Esophagus squamous epithelium (tissue), 5 donors: Measurements from ENCODE around the gene AADACL4. TPM values are rescaled to one million over a fixed set of nuclear protein-coding genes. Genes with fewer than 3 reads are reported as not detected.
A peak's percentile ranks its signal among the peaks of the same experiment; 100 is the strongest.

Experiments
- DNase-seq: peaks from one replicate; lab custom pipeline; 2025; lab: John Stamatoyannopoulos, UW
- H3K27ac ChIP-seq, 4 donors: fragments of 200-600 bp; sonication (generic); one replicate each; pipeline ENCODE4 v1.5.1; 2016 to 2019; ENCODE audit warnings: mild to moderate bottlenecking in 1 of 4
- H3K27me3 ChIP-seq, 4 donors: fragments of 200-600 bp; sonication (generic); 1 replicate in 3 of 4; 2 replicates in 1 of 4; pipeline versions ENCODE4 v1.5.1 to v1.6.0; 2017 to 2021; ENCODE audit warnings: antibody characterized with exemption in 1 of 4
- H3K36me3 ChIP-seq, 3 donors: fragments of 200-600 bp; sonication (generic); one replicate each; pipeline ENCODE4 v1.5.1; 2016 to 2019
- H3K4me1 ChIP-seq, 3 donors: fragments of 200-600 bp; sonication (generic); one replicate each; pipeline ENCODE4 v1.5.1; 2017 to 2019
- H3K4me3 ChIP-seq, 4 donors: fragments of 200-600 bp; sonication (generic); 1 replicate in 3 of 4; 2 replicates in 1 of 4; pipeline ENCODE4 v1.5.1; 2016 to 2019; ENCODE audit warnings: mild to moderate bottlenecking in 2 of 4, moderate library complexity in 1 of 4
- H3K9me3 ChIP-seq, 3 donors: fragments of 200-600 bp; sonication (generic); one replicate each; pipeline ENCODE4 v1.5.1; 2016 to 2019
- POLR2A ChIP-seq, 4 donors: fragments of 450-650 bp; IDR thresholded peaks; one replicate each; pipeline ENCODE4 v1.6.1; 2017; ENCODE audit warnings: antibody characterized with exemption in 4 of 4, mild to moderate bottlenecking in 4 of 4, moderate library complexity in 3 of 4
- WGBS, 2 donors: methylation state at CpG; one replicate each; pipeline ENCODE4 v1.1.5; 2018; 5-methylcytosine and 5-hydroxymethylcytosine counted together
- intact Hi-C: fragments of 100-400 bp; cut with DNase I; formaldehyde crosslinking; loops from one replicate; pipeline ENCODE4 v1.15.0; 2022
- total RNA-seq, 4 donors: library from RNA; depleted of rRNA; stranded (reverse); fragments of >200 nt; gene quantifications; one replicate each; pipeline ENCODE4 v1.1.0, GENCODE V29; 2016
- TF ChIP-seq, protein P1 (sequence below), 6 experiments: fragments of 450-650 bp in 4 of 6; fragments of 200-600 bp in 2 of 6; sonication (generic) in 2 of 6; IDR thresholded peaks; one replicate each; pipeline ENCODE4 v1.5.1; 2016 to 2019; ENCODE audit warnings: antibody characterized with exemption in 6 of 6, mild to moderate bottlenecking in 4 of 6, moderate library complexity in 4 of 6
- donor health status: DM: yes; HTN: yes; CAD: no.

Gene AADACL4
- total RNA-seq, 4 donors from 2014 or later: not detected

DNA sequence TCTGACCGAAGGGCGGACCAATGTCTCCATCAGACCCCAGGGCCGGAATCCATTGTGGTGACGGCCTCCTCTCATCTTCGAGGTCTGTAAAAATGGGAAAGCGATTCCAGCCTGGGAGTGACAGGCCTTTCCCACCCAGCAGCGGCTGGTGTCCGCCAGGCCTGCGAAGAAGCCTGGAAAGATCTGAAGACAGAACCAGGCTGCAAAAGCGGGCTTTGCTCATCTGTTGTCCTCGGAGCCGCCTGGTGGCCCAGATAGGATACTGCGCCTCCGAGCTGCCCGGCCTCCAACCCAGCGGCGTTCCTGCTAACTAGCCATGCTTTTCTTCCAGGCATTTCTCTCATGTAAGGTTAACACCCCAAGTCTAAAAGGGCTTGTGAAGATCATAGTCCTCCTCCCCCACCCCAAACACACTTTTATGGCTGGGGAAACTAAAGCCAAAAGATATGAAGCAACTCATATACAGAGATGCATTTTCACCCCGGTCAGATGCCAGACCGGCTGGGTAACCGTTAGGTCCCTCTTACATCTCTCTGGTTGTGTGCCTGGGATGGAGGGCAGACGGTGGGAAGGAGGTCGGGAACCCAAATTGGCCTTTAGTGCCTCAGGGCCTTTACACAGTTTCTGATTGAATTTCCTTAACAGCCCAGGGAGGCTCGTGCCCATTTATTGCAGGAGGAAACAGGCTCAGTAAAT, 23.9 kb upstream of the AADACL4 start:
- Histone ChIP-seq H3K9me3 (no peaks in the 10 kb centered on the region), H3K4me3 (peak overlapping the region; percentile 53 to 97 (median 80)), H3K27ac (peak overlapping the region; percentile 96 to 100 (median 98)), H3K4me1 (peaks cover 38 to 65% (median 38%) of the 10 kb centered on the region in 3 donors), H3K27me3 (no peaks in the 10 kb centered on the region), H3K36me3 (no peaks in the 10 kb centered on the region)
- intact Hi-C loops: loop anchor here (10.0 kb wide), 1 partner anchor 305 kb away; no protein-coding TSS in a partner anchor
- 13 to 14% methylated on average over 15 to 23 of the region's 23 CpGs for WGBS, 2 donors
- no peak for DNase-seq
- TF ChIP-seq POLR2A (IDR thresholded peaks at IDR 0.05): no peak
- TF ChIP-seq, protein P1, sequence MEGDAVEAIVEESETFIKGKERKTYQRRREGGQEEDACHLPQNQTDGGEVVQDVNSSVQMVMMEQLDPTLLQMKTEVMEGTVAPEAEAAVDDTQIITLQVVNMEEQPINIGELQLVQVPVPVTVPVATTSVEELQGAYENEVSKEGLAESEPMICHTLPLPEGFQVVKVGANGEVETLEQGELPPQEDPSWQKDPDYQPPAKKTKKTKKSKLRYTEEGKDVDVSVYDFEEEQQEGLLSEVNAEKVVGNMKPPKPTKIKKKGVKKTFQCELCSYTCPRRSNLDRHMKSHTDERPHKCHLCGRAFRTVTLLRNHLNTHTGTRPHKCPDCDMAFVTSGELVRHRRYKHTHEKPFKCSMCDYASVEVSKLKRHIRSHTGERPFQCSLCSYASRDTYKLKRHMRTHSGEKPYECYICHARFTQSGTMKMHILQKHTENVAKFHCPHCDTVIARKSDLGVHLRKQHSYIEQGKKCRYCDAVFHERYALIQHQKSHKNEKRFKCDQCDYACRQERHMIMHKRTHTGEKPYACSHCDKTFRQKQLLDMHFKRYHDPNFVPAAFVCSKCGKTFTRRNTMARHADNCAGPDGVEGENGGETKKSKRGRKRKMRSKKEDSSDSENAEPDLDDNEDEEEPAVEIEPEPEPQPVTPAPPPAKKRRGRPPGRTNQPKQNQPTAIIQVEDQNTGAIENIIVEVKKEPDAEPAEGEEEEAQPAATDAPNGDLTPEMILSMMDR (IDR thresholded peaks at IDR 0.05): peak; percentile 89 to 99 (median 98)

DNA sequence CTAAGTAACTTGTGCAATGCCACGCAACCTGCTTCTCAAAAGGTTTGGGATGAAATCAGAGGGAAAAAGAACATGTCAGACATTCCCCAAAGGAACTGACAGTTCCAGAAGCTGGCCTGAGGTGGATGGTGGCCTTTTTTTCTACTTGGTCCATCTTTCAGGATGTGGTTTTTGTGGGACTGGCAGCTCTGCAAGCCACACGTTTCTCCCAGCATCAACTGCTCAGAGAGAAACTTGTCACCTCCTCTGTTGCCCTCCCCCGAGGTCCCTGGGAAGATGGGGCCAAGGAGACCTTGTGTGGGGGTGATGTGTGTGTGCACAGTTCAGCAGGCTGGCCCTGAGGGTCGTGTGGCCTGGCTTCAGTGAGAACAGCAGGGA, 23.4 kb upstream of the AADACL4 start:
- no peak overlapping the region for H3K4me3 ChIP-seq
- intact Hi-C loops: loop anchor here (10.0 kb wide), 1 partner anchor 306 kb away; no protein-coding TSS in a partner anchor
- H3K27me3 ChIP-seq: no peaks in the 10 kb centered on the region
- DNase-seq: no peak
- no peak for TF ChIP-seq POLR2A (IDR thresholded peaks at IDR 0.05)
- TF ChIP-seq, protein P1 (IDR thresholded peaks at IDR 0.05): no peak
- peak overlapping the region in 3 of 4 donors; percentile 96 to 100 (median 97) for H3K27ac ChIP-seq
- 28 to 31% methylated on average over 4 of the region's 4 CpGs for WGBS, 2 donors
- H3K36me3 ChIP-seq: no peaks in the 10 kb centered on the region
- H3K4me1 ChIP-seq: peaks cover 35 to 60% (median 36%) of the 10 kb centered on the region in 3 donors
- no peaks in the 10 kb centered on the region for H3K9me3 ChIP-seq

DNA sequence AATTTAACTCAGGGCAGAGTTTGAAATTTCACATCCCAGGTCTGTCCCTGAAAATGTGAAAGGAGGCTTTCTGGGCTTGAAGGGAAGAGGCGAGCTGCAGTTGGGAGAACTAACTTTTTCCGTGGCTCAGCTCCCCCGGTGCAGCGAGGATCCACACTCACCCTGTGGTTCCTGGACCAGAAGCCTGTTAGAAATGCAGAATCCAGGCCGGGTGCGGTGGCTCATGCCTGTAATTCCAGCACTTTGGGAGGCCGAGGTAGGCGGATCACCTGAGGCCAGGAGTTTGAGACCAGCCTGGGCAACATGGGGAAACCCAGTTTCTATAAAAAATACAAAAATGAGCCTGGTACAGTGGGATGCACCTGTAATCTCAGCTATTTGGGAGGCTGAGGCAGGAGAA, 23.0 kb upstream of the AADACL4 start:
- H3K36me3 ChIP-seq: no peaks in the 10 kb centered on the region
- H3K27ac ChIP-seq: peak overlapping the region in 3 of 4 donors; percentile 1 to 100 (median 96)
- no peaks in the 10 kb centered on the region for H3K27me3 ChIP-seq
- intact Hi-C loops: loop anchor here (10.0 kb wide), 1 partner anchor 306 kb away; no protein-coding TSS in a partner anchor
- no peak overlapping the region for H3K4me3 ChIP-seq
- H3K9me3 ChIP-seq: no peaks in the 10 kb centered on the region
- no peak for TF ChIP-seq POLR2A (IDR thresholded peaks at IDR 0.05)
- TF ChIP-seq, protein P1 (IDR thresholded peaks at IDR 0.05): no peak
- H3K4me1 ChIP-seq: peaks cover 32 to 55% (median 33%) of the 10 kb centered on the region in 3 donors
- 92% methylated on average over 6 of the region's 8 CpGs; no CpG with 5 or more reads in 1 of the 2 donors for WGBS, 2 donors
- DNase-seq: no peak

DNA sequence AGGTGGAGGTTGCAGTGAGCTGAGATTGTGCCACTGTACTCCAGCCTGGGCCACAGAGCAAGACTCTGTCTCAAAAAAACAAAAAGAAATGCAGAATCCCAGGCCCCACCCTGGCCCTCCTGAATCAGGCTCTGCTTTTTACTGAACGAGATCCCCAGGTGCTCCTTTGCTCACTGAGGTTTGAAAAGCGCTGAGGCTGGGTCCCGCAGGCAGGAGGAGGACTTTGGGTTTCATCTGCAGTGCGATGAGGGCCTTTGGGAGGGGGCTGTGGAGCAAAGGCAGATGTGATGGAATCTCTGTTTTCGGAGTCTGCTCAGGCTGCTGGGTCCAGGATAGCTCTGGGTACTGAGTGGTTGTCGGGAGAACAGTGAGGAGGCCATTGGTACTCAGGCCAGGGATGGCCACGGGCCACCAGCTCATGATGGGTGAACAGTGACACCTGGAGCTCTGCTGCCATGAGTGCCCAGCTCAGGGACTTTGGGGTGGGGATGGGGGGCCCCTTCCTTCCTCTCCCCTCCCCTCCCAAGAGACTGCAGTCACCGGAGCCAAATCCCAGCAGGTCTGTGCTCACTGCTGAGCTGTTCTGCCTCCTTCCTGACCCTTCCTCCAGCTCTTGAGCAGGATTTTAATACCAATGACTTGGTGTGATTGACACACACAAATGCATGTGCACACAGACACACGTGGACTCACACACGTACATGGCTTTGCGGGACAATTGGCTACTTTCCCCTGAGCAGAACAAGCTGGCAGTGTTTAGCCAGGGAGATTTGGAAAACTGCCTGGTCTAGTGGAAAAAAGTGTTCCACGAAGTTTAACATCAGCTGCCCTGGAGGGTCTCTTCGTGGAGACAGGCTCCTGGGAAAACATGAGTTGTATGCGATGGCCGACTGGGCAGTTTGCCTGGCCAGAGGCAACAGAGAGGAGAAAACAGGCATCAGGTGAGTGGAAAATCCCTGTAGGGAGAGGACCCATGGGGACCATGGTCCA, 22.2 kb upstream of the AADACL4 start:
- WGBS, 2 donors: 41 to 52% methylated on average over 9 to 12 of the region's 15 CpGs
- intact Hi-C loops: loop anchor here (10.0 kb wide), 1 partner anchor 307 kb away; no protein-coding TSS in a partner anchor
- TF ChIP-seq, protein P1 (IDR thresholded peaks at IDR 0.05): no peak
- no peak for TF ChIP-seq POLR2A (IDR thresholded peaks at IDR 0.05)
- Histone ChIP-seq H3K4me3 (no peak overlapping the region), H3K27ac (peak overlapping the region in 3 of 4 donors; percentile 70 to 100 (median 96)), H3K27me3 (no peaks in the 10 kb centered on the region), H3K4me1 (peaks cover 31 to 54% (median 32%) of the 10 kb centered on the region in 3 donors), H3K9me3 (no peaks in the 10 kb centered on the region), H3K36me3 (no peaks in the 10 kb centered on the region)
- no peak for DNase-seq
